Esophagus squamous epithelium (tissue), 5 donors: ENCODE data around the gene GAS2L1. TPM values are rescaled to one million over a fixed set of nuclear protein-coding genes. Genes with fewer than 3 reads are reported as not detected.

ENCODE experiments used
- DNase-seq: peaks from one replicate; lab custom pipeline; 2025; lab: John Stamatoyannopoulos, UW
- H3K27ac ChIP-seq, 4 donors: fragments of 200-600 bp; sonication (generic); one replicate each; pipeline ENCODE4 v1.5.1; 2016 to 2019; ENCODE audit warnings: mild to moderate bottlenecking in 1 of 4
- H3K27me3 ChIP-seq, 4 donors: fragments of 200-600 bp; sonication (generic); 1 replicate in 3 of 4; 2 replicates in 1 of 4; pipeline versions ENCODE4 v1.5.1 to v1.6.0; 2017 to 2021; ENCODE audit warnings: antibody characterized with exemption in 1 of 4
- H3K36me3 ChIP-seq, 3 donors: fragments of 200-600 bp; sonication (generic); one replicate each; pipeline ENCODE4 v1.5.1; 2016 to 2019
- H3K4me1 ChIP-seq, 3 donors: fragments of 200-600 bp; sonication (generic); one replicate each; pipeline ENCODE4 v1.5.1; 2017 to 2019
- H3K4me3 ChIP-seq, 4 donors: fragments of 200-600 bp; sonication (generic); 1 replicate in 3 of 4; 2 replicates in 1 of 4; pipeline ENCODE4 v1.5.1; 2016 to 2019; ENCODE audit warnings: mild to moderate bottlenecking in 2 of 4, moderate library complexity in 1 of 4
- H3K9me3 ChIP-seq, 3 donors: fragments of 200-600 bp; sonication (generic); one replicate each; pipeline ENCODE4 v1.5.1; 2016 to 2019
- POLR2A ChIP-seq, 4 donors: fragments of 450-650 bp; IDR thresholded peaks; one replicate each; pipeline ENCODE4 v1.6.1; 2017; ENCODE audit warnings: antibody characterized with exemption in 4 of 4, mild to moderate bottlenecking in 4 of 4, moderate library complexity in 3 of 4
- WGBS, 2 donors: methylation state at CpG; one replicate each; pipeline ENCODE4 v1.1.5; 2018; 5-methylcytosine and 5-hydroxymethylcytosine counted together
- intact Hi-C: fragments of 100-400 bp; cut with DNase I; formaldehyde crosslinking; loops from one replicate; pipeline ENCODE4 v1.15.0; 2022
- total RNA-seq, 4 donors: library from RNA; depleted of rRNA; stranded (reverse); fragments of >200 nt; gene quantifications; one replicate each; pipeline ENCODE4 v1.1.0, GENCODE V29; 2016
- TF ChIP-seq, protein P1 (sequence below), 6 experiments: fragments of 450-650 bp in 4 of 6; fragments of 200-600 bp in 2 of 6; sonication (generic) in 2 of 6; IDR thresholded peaks; one replicate each; pipeline ENCODE4 v1.5.1; 2016 to 2019; ENCODE audit warnings: antibody characterized with exemption in 6 of 6, mild to moderate bottlenecking in 4 of 6, moderate library complexity in 4 of 6
- donor health status: DM: yes; HTN: yes; CAD: no.

Gene GAS2L1
- total RNA-seq, 4 donors from 2014 or later = 26.9 to 52.1 (median 36.9) TPM

- H3K9me3 ChIP-seq = no peaks in the 10 kb centered on the region
- DNase-seq = no peak
- WGBS, 2 donors = 53 to 59% methylated on average over 5 of the region's 5 CpGs
- intact Hi-C loops = no loop called here
- TF ChIP-seq, protein P1, sequence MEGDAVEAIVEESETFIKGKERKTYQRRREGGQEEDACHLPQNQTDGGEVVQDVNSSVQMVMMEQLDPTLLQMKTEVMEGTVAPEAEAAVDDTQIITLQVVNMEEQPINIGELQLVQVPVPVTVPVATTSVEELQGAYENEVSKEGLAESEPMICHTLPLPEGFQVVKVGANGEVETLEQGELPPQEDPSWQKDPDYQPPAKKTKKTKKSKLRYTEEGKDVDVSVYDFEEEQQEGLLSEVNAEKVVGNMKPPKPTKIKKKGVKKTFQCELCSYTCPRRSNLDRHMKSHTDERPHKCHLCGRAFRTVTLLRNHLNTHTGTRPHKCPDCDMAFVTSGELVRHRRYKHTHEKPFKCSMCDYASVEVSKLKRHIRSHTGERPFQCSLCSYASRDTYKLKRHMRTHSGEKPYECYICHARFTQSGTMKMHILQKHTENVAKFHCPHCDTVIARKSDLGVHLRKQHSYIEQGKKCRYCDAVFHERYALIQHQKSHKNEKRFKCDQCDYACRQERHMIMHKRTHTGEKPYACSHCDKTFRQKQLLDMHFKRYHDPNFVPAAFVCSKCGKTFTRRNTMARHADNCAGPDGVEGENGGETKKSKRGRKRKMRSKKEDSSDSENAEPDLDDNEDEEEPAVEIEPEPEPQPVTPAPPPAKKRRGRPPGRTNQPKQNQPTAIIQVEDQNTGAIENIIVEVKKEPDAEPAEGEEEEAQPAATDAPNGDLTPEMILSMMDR (IDR thresholded peaks at IDR 0.05) = no peak
- TF ChIP-seq POLR2A (IDR thresholded peaks at IDR 0.05) = no peak
- H3K4me1 ChIP-seq = no peaks in the 10 kb centered on the region
- peaks cover 50 to 100% (median 66%) of the 10 kb centered on the region in 3 donors for H3K36me3 ChIP-seq
- no peak overlapping the region for H3K27ac ChIP-seq
- no peak overlapping the region for H3K4me3 ChIP-seq
- no peaks in the 10 kb centered on the region for H3K27me3 ChIP-seq
Measured at GRCh38 chr22:29290061-29290460, 16.4 kb upstream of the GAS2L1 start.

DNA sequence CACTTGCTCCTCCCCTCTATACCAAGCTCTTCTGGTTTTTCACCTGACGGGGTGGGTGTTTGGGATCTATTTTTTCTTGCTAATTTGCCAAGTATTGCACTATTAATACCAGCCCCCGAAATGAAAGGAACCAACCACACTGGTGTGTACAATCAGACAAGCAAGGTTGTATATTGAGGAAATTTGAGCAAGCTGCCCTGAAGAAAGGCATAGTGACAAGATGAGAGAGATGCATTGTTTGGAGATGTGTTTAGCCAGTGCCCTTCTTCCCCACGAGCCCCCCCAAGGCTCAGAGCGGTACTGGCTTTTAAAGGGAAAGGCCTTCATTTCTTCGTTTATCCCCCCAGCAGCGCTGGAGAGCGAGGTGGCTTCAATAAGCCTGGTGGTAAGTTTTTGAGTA is 15.2 kb upstream of the GAS2L1 start:
- intact Hi-C loops = no loop called here
- H3K9me3 ChIP-seq = no peaks in the 10 kb centered on the region
- no peak for TF ChIP-seq POLR2A (IDR thresholded peaks at IDR 0.05)
- TF ChIP-seq, protein P1 (IDR thresholded peaks at IDR 0.05) = no peak
- no peak overlapping the region for H3K4me3 ChIP-seq
- H3K36me3 ChIP-seq = peaks cover 50 to 100% (median 67%) of the 10 kb centered on the region in 3 donors
- H3K27me3 ChIP-seq = no peaks in the 10 kb centered on the region
- no peaks in the 10 kb centered on the region for H3K4me1 ChIP-seq
- no peak for DNase-seq
- 72 to 78% methylated on average over 7 of the region's 7 CpGs for WGBS, 2 donors
- H3K27ac ChIP-seq = no peak overlapping the region

GRCh38 chr22:29292379-29292778 is 14.1 kb upstream of the GAS2L1 start:
- H3K4me1 ChIP-seq = no peaks in the 10 kb centered on the region
- peaks cover 53 to 100% (median 73%) of the 10 kb centered on the region in 3 donors for H3K36me3 ChIP-seq
- H3K27me3 ChIP-seq = no peaks in the 10 kb centered on the region
- H3K4me3 ChIP-seq = no peak overlapping the region
- H3K27ac ChIP-seq = no peak overlapping the region
- intact Hi-C loops = no loop called here
- DNase-seq = no peak
- H3K9me3 ChIP-seq = no peaks in the 10 kb centered on the region
- TF ChIP-seq, protein P1 (IDR thresholded peaks at IDR 0.05) = no peak
- TF ChIP-seq POLR2A (IDR thresholded peaks at IDR 0.05) = no peak

- no peaks in the 10 kb centered on the region for H3K27me3 ChIP-seq
- no peak for DNase-seq
- H3K4me3 ChIP-seq = no peak overlapping the region
- no peak overlapping the region for H3K27ac ChIP-seq
- 76 to 100% methylated on average over 3 to 8 of the region's 8 CpGs for WGBS, 2 donors
- peaks cover 49 to 82% (median 65%) of the 10 kb centered on the region in 3 donors for H3K36me3 ChIP-seq
- intact Hi-C loops = no loop called here
- no peaks in the 10 kb centered on the region for H3K9me3 ChIP-seq
- H3K4me1 ChIP-seq = peaks cover 9 to 19% (median 12%) of the 10 kb centered on the region in 3 donors
- no peak for TF ChIP-seq POLR2A (IDR thresholded peaks at IDR 0.05)
- TF ChIP-seq, protein P1 (IDR thresholded peaks at IDR 0.05) = no peak
Measured at GRCh38 chr22:29298641-29299040, 7.8 kb upstream of the GAS2L1 start.

- Histone ChIP-seq H3K27ac (no peak overlapping the region), H3K27me3 (no peaks in the 10 kb centered on the region), H3K4me1 (peaks cover 9 to 19% (median 12%) of the 10 kb centered on the region in 3 donors), H3K9me3 (no peaks in the 10 kb centered on the region), H3K4me3 (no peak overlapping the region), H3K36me3 (peaks cover 45 to 75% (median 60%) of the 10 kb centered on the region in 3 donors)
- WGBS, 2 donors = 78 to 91% methylated on average over 10 to 14 of the region's 19 CpGs
- TF ChIP-seq POLR2A (IDR thresholded peaks at IDR 0.05) = no peak
- TF ChIP-seq, protein P1 (IDR thresholded peaks at IDR 0.05) = no peak
- intact Hi-C loops = no loop called here
- DNase-seq = no peak
Measured at GRCh38 chr22:29299136-29299900, 7.1 kb upstream of the GAS2L1 start.
